ENCODE results near the gene NLN. TPM values are rescaled to one million over a fixed set of nuclear protein-coding genes. Genes with fewer than 3 reads are reported as not detected.

Gene NLN
- total RNA-seq, 1 donor from 2014 or later, result 45.8 TPM

GRCh38 chr5:65693121-65693520 lies 28.9 kb upstream of the NLN start:
- Mint-ChIP-seq H3K36me3 (ENCODE audit: low read depth, unreplicated experiment) (peaks cover 3% of the 10 kb centered on the region), H3K4me3 (ENCODE audit: unreplicated experiment) (no peak overlapping the region), H3K9me3 (ENCODE audit: unreplicated experiment) (no peaks in the 10 kb centered on the region), H3K4me1 (ENCODE audit: unreplicated experiment) (no peaks in the 10 kb centered on the region), H3K27me3 (ENCODE audit: unreplicated experiment) (no peaks in the 10 kb centered on the region), H3K27ac (ENCODE audit: unreplicated experiment) (no peak overlapping the region)
- TF ChIP-seq, protein P1, sequence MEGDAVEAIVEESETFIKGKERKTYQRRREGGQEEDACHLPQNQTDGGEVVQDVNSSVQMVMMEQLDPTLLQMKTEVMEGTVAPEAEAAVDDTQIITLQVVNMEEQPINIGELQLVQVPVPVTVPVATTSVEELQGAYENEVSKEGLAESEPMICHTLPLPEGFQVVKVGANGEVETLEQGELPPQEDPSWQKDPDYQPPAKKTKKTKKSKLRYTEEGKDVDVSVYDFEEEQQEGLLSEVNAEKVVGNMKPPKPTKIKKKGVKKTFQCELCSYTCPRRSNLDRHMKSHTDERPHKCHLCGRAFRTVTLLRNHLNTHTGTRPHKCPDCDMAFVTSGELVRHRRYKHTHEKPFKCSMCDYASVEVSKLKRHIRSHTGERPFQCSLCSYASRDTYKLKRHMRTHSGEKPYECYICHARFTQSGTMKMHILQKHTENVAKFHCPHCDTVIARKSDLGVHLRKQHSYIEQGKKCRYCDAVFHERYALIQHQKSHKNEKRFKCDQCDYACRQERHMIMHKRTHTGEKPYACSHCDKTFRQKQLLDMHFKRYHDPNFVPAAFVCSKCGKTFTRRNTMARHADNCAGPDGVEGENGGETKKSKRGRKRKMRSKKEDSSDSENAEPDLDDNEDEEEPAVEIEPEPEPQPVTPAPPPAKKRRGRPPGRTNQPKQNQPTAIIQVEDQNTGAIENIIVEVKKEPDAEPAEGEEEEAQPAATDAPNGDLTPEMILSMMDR (IDR thresholded peaks at IDR 0.05; ENCODE audit: unreplicated experiment), result no peak
- no peak for DNase-seq (ENCODE audit: low spot score)

GRCh38 chr5:65695162-65695755 lies 26.7 kb upstream of the NLN start:
- Mint-ChIP-seq H3K4me3 (ENCODE audit: unreplicated experiment) (no peak overlapping the region), H3K27me3 (ENCODE audit: unreplicated experiment) (no peaks in the 10 kb centered on the region), H3K36me3 (ENCODE audit: low read depth, unreplicated experiment) (no peaks in the 10 kb centered on the region), H3K27ac (ENCODE audit: unreplicated experiment) (no peak overlapping the region), H3K4me1 (ENCODE audit: unreplicated experiment) (no peaks in the 10 kb centered on the region), H3K9me3 (ENCODE audit: unreplicated experiment) (no peaks in the 10 kb centered on the region)
- TF ChIP-seq, protein P1 (IDR thresholded peaks at IDR 0.05; ENCODE audit: unreplicated experiment), result no peak
- DNase-seq (ENCODE audit: low spot score), result no peak

DNA sequence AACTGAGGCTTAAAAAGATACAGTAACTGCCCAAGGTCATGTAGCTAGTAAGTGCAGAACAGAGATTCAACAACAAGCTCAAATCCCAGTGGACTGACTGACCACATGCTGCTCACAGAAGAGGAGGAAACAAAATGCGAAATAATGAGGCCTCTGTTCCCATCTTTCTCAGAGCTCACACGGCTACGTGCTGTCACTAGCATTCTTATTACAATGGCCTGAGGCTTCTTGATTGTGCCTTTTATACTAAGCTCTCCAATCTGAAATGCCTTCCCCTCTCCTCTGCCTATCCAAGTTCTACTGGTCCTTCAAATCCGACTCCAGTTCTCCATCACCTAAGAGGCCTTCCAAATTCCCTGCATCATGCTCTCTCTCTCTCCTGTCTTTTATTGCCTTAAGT lies 26.1 kb upstream of the NLN start:
- no peaks in the 10 kb centered on the region for H3K4me1 Mint-ChIP-seq (ENCODE audit: unreplicated experiment)
- H3K36me3 Mint-ChIP-seq (ENCODE audit: low read depth, unreplicated experiment), result no peaks in the 10 kb centered on the region
- no peaks in the 10 kb centered on the region for H3K9me3 Mint-ChIP-seq (ENCODE audit: unreplicated experiment)
- DNase-seq (ENCODE audit: low spot score), result no peak
- TF ChIP-seq, protein P1 (IDR thresholded peaks at IDR 0.05; ENCODE audit: unreplicated experiment), result no peak
- no peaks in the 10 kb centered on the region for H3K27me3 Mint-ChIP-seq (ENCODE audit: unreplicated experiment)
- H3K27ac Mint-ChIP-seq (ENCODE audit: unreplicated experiment), result no peak overlapping the region
- H3K4me3 Mint-ChIP-seq (ENCODE audit: unreplicated experiment), result no peak overlapping the region

GRCh38 chr5:65696892-65697291 lies 25.1 kb upstream of the NLN start:
- TF ChIP-seq, protein P1 (IDR thresholded peaks at IDR 0.05; ENCODE audit: unreplicated experiment), result no peak
- no peaks in the 10 kb centered on the region for H3K4me1 Mint-ChIP-seq (ENCODE audit: unreplicated experiment)
- no peak overlapping the region for H3K4me3 Mint-ChIP-seq (ENCODE audit: unreplicated experiment)
- no peaks in the 10 kb centered on the region for H3K27me3 Mint-ChIP-seq (ENCODE audit: unreplicated experiment)
- no peak for DNase-seq (ENCODE audit: low spot score)
- H3K9me3 Mint-ChIP-seq (ENCODE audit: unreplicated experiment), result no peaks in the 10 kb centered on the region
- no peaks in the 10 kb centered on the region for H3K36me3 Mint-ChIP-seq (ENCODE audit: low read depth, unreplicated experiment)
- H3K27ac Mint-ChIP-seq (ENCODE audit: unreplicated experiment), result no peak overlapping the region

GRCh38 chr5:65699338-65699737 lies 22.7 kb upstream of the NLN start:
- Mint-ChIP-seq H3K27me3 (ENCODE audit: unreplicated experiment) (no peaks in the 10 kb centered on the region), H3K4me1 (ENCODE audit: unreplicated experiment) (no peaks in the 10 kb centered on the region), H3K27ac (ENCODE audit: unreplicated experiment) (no peak overlapping the region), H3K4me3 (ENCODE audit: unreplicated experiment) (no peak overlapping the region), H3K36me3 (ENCODE audit: low read depth, unreplicated experiment) (no peaks in the 10 kb centered on the region), H3K9me3 (ENCODE audit: unreplicated experiment) (no peaks in the 10 kb centered on the region)
- no peak for DNase-seq (ENCODE audit: low spot score)
- TF ChIP-seq, protein P1 (IDR thresholded peaks at IDR 0.05; ENCODE audit: unreplicated experiment), result no peak

Data from endothelial cell (in vitro differentiated cells).